Loucy (cell line): ENCODE measurements around the gene TRERF1.

Experiments used
- H2AFZ ChIP-seq: fragments of 200-600 bp; sonication (generic); 2 replicates; pipeline ENCODE4 v1.6.0; 2016; ENCODE audit warnings: antibody characterized with exemption, mild to moderate bottlenecking, low read length, moderate library complexity
- H3F3A ChIP-seq: fragments of 200-600 bp; 2 replicates; pipeline ENCODE4 v1.6.0; 2016; ENCODE audit warnings: antibody characterized with exemption, low read depth, mild to moderate bottlenecking
- H3K27me3 ChIP-seq: fragments of 200-600 bp; sonication (generic); 2 replicates; pipeline ENCODE4 v1.6.1; 2014; ENCODE audit warnings: low read length, mild to moderate bottlenecking; ENCODE audit not compliant: insufficient read depth, poor library complexity, severe bottlenecking
- H3K36me3 ChIP-seq: fragments of 200-600 bp; sonication (generic); 2 replicates; pipeline ENCODE4 v1.6.1; 2016; ENCODE audit warnings: low read length; ENCODE audit not compliant: insufficient read depth
- H3K4me1 ChIP-seq: fragments of 200-600 bp; sonication (generic); 2 replicates; pipeline ENCODE4 v1.5.1; 2014; ENCODE audit warnings: low read length, mild to moderate bottlenecking; ENCODE audit not compliant: insufficient read depth, poor library complexity, severe bottlenecking
- H3K4me2 ChIP-seq: fragments of 200-600 bp; sonication (generic); 2 replicates; pipeline ENCODE4 v1.6.0; 2014; ENCODE audit warnings: antibody characterized with exemption, low read length, low read depth, mild to moderate bottlenecking; ENCODE audit not compliant: poor library complexity, severe bottlenecking
- H3K4me3 ChIP-seq: fragments of 200-600 bp; sonication (generic); 2 replicates; pipeline ENCODE4 v1.5.1; 2014; ENCODE audit warnings: low read length, mild to moderate bottlenecking, mixed read lengths; ENCODE audit not compliant: poor library complexity, severe bottlenecking
- H3K79me2 ChIP-seq: fragments of 200-600 bp; sonication (generic); 2 replicates; pipeline ENCODE4 v1.6.1; 2014; ENCODE audit warnings: low read length; ENCODE audit not compliant: insufficient read depth
- H3K9ac ChIP-seq: fragments of 200-600 bp; sonication (generic); 2 replicates; pipeline ENCODE4 v1.6.0; 2014; ENCODE audit warnings: mild to moderate bottlenecking, low read depth, low read length, moderate library complexity; ENCODE audit not compliant: poor library complexity, severe bottlenecking
- H3K9me2 ChIP-seq: fragments of 200-600 bp; sonication (generic); replicated peaks from 2 replicates; pipeline ENCODE4 v1.6.1; 2016; ENCODE audit warnings: low read depth, low read length, mixed read lengths
- H3K9me3 ChIP-seq: fragments of 200-600 bp; sonication (generic); 2 replicates; pipeline ENCODE4 v1.6.1; 2014; ENCODE audit warnings: mild to moderate bottlenecking, antibody characterized with exemption, low read length, low read depth; ENCODE audit not compliant: insufficient read depth
- H4K20me1 ChIP-seq: fragments of 200-600 bp; sonication (generic); 2 replicates; pipeline ENCODE4 v1.6.0; 2014; ENCODE audit warnings: antibody characterized with exemption, low read length, mild to moderate bottlenecking; ENCODE audit not compliant: insufficient read depth, poor library complexity, severe bottlenecking
- EZH2phosphoT487 ChIP-seq: fragments of 200-600 bp; IDR thresholded peaks from 2 replicates; pipeline ENCODE4 v1.6.1; 2018; ENCODE audit warnings: antibody characterized with exemption, mild to moderate bottlenecking, moderate library complexity, borderline replicate concordance
- TF ChIP-seq, protein P1 (sequence below): fragments of 200-600 bp; sonication (generic); conservative IDR thresholded peaks from 2 replicates; pipeline ENCODE4 v1.5.1; 2014; ENCODE audit warnings: mild to moderate bottlenecking, antibody characterized with exemption, low read length

TRERF1 gene

DNA sequence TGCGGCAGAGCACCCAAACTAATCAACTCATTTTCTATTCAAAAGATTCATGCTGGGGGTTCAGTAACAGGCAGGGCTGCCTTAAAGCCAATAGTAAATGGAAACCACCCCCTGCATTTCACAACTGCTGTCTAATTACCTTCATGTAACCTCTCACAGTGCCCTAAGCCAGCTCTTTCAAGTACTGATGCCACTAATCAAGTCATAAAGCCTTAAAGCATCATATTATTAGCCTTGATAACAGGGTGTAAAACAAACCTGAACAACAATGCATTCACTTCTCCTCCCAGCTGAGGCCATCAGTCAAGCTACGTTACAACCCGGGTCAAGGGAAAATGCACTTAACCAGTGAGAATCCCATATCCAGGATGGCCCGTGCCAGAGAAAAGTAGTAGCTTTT is 33.0 kb downstream of the TRERF1 start:
- H3K79me2 ChIP-seq: peaks cover 67% of the 10 kb centered on the region
- H3K9ac ChIP-seq: no peak overlapping the region
- no peak overlapping the region for H2AFZ ChIP-seq
- H3K4me1 ChIP-seq: peaks cover 18% of the 10 kb centered on the region
- TF ChIP-seq, protein P1, sequence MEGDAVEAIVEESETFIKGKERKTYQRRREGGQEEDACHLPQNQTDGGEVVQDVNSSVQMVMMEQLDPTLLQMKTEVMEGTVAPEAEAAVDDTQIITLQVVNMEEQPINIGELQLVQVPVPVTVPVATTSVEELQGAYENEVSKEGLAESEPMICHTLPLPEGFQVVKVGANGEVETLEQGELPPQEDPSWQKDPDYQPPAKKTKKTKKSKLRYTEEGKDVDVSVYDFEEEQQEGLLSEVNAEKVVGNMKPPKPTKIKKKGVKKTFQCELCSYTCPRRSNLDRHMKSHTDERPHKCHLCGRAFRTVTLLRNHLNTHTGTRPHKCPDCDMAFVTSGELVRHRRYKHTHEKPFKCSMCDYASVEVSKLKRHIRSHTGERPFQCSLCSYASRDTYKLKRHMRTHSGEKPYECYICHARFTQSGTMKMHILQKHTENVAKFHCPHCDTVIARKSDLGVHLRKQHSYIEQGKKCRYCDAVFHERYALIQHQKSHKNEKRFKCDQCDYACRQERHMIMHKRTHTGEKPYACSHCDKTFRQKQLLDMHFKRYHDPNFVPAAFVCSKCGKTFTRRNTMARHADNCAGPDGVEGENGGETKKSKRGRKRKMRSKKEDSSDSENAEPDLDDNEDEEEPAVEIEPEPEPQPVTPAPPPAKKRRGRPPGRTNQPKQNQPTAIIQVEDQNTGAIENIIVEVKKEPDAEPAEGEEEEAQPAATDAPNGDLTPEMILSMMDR: no peak
- TF ChIP-seq EZH2phosphoT487: no peak
- 0 out of 2 replicates have a peak, but pooled peaks cover 3% of the 10 kb centered on the region for H3F3A ChIP-seq
- no peak overlapping the region for H3K4me2 ChIP-seq
- H3K4me3 ChIP-seq: no peak overlapping the region
- H3K27me3 ChIP-seq: no peaks in the 10 kb centered on the region
- H3K9me3 ChIP-seq: no peaks in the 10 kb centered on the region
- no peaks in the 10 kb centered on the region for H3K9me2 ChIP-seq
- peaks cover 60% of the 10 kb centered on the region for H4K20me1 ChIP-seq
- H3K36me3 ChIP-seq: no peaks in the 10 kb centered on the region

DNA sequence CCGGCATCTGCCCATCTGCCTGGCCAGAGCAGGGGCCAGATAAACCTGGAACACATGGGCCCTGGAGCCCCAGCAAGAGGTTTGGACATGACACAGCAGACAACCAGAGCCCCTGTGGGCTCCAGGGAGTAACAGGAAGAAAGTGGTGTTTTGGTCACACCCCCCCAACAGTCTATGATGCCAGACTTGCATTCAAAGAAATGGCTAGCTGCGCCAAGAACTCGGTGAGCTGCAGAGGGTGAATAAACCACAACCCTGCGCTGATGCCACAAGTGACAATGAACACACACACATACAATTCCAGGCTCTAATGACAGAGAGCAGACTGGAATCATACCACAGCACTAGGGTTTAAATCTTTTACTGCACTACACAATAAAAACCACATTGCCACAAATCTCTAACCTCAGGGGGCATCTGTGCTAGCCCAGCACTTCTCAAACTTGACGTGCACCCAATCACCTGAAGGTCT is 34.0 kb downstream of the TRERF1 start:
- Histone ChIP-seq H4K20me1 (peaks cover 55% of the 10 kb centered on the region), H3K4me2 (no peak overlapping the region), H3K27me3 (no peaks in the 10 kb centered on the region), H2AFZ (no peak overlapping the region), H3K9ac (no peak overlapping the region), H3K36me3 (no peaks in the 10 kb centered on the region), H3K9me3 (no peaks in the 10 kb centered on the region), H3K79me2 (peaks cover 67% of the 10 kb centered on the region), H3K4me3 (no peak overlapping the region), H3F3A (0 out of 2 replicates have a peak, but pooled peaks cover 3% of the 10 kb centered on the region), H3K4me1 (peaks cover 14% of the 10 kb centered on the region), H3K9me2 (no peaks in the 10 kb centered on the region)
- TF ChIP-seq, protein P1: no peak
- no peak for TF ChIP-seq EZH2phosphoT487

DNA sequence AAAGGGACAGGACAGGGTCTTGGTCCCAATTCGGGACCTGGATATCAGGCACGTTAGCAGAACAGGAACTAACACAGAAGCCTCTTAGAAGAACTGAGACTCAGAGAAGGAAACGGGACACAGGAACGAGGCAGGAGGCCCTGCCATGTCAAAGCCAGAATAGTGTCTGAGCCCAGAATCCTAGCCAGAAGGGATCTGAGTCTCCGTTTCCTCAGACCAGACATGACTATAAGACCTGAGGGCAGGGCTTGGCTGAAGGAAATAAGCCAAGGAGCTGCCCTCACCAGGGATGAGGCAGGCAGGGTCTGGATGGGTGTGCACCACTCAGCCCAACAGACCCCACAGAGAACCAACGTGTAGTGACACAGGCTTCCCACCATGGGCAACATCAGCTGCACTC is 40.3 kb downstream of the TRERF1 start:
- no peak for TF ChIP-seq EZH2phosphoT487
- TF ChIP-seq, protein P1: no peak
- no peak overlapping the region for H3K9ac ChIP-seq

More for the DNA sequence above, 40.3 kb downstream of the TRERF1 start:
- Histone ChIP-seq H3K9me3 (no peaks in the 10 kb centered on the region), H3K4me3 (no peak overlapping the region), H3K4me2 (no peak overlapping the region), H3K9me2 (no peaks in the 10 kb centered on the region), H3K27me3 (no peaks in the 10 kb centered on the region), H3K4me1 (no peaks in the 10 kb centered on the region), H3K36me3 (no peaks in the 10 kb centered on the region), H3K79me2 (peaks cover 70% of the 10 kb centered on the region), H3F3A (0 out of 2 replicates have a peak, but pooled peaks cover 3% of the 10 kb centered on the region), H4K20me1 (peaks cover 24% of the 10 kb centered on the region), H2AFZ (no peak overlapping the region)
